DMS53 (cell line): ENCODE data around the gene CAPS2.
"Not testable (repeated sequence)": the region's sequence is repeated elsewhere in the genome, so short reads cannot be mapped to it uniquely, and the experiment has no call there.

Experiments used
- DNase-seq: peaks from one replicate; lab custom pipeline; 2025; lab: John Stamatoyannopoulos, UW

Gene CAPS2

GRCh38 chr12:75329918-75330826 lies at the start of gene CAPS2:
TSS of gene CAPS2 (minus strand) at chr12:75330324. CDS start at chr12:75326498, 3,826 bp downstream.
- peak; percentile 96 for DNase-seq

GRCh38 chr12:75378354-75378753 lies 48.2 kb upstream of the CAPS2 start:
- no peak for DNase-seq

- DNase-seq = no peak
Observed at GRCh38 chr12:75374971-75375370, 44.8 kb upstream of the CAPS2 start.

GRCh38 chr12:75366629-75367028 lies 36.5 kb upstream of the CAPS2 start:
- DNase-seq = no peak

- DNase-seq = peak; percentile 26
Observed at GRCh38 chr12:75364919-75365318, 34.8 kb upstream of the CAPS2 start.

GRCh38 chr12:75361408-75361807 lies 31.3 kb upstream of the CAPS2 start:
- no peak for DNase-seq

- DNase-seq = no peak
Observed at GRCh38 chr12:75360920-75361319, 30.8 kb upstream of the CAPS2 start.

- DNase-seq = no peak
Observed at GRCh38 chr12:75354011-75354410, 23.9 kb upstream of the CAPS2 start.

- DNase-seq = no peak
Observed at GRCh38 chr12:75350413-75350812, 20.3 kb upstream of the CAPS2 start.

GRCh38 chr12:75349946-75350345 lies 19.8 kb upstream of the CAPS2 start:
- DNase-seq = no peak

GRCh38 chr12:75346215-75346614 lies 16.1 kb upstream of the CAPS2 start:
- DNase-seq = not testable (repeated sequence)

GRCh38 chr12:75345531-75345930 lies 15.4 kb upstream of the CAPS2 start:
- peak; percentile 66 for DNase-seq

- no peak for DNase-seq
Observed at GRCh38 chr12:75341873-75342272, 11.7 kb upstream of the CAPS2 start.

GRCh38 chr12:75337905-75338304 lies 7.8 kb upstream of the CAPS2 start:
- DNase-seq = no peak

- DNase-seq = peak; percentile 96
Observed at GRCh38 chr12:75334384-75335030, 4.4 kb upstream of the CAPS2 start, which contains the start of gene GLIPR1L1. TSS of gene GLIPR1L1 (plus strand) at chr12:75334670. CDS start at chr12:75334729, 59 bp downstream.

- no peak for DNase-seq
Observed at GRCh38 chr12:75327642-75328041, 2.5 kb downstream of the CAPS2 start.

- DNase-seq = peak; percentile 45
Observed at GRCh38 chr12:75323663-75324062, 6.5 kb downstream of the CAPS2 start.

- DNase-seq = no peak
Observed at GRCh38 chr12:75322464-75322863, 7.7 kb downstream of the CAPS2 start.

- no peak for DNase-seq
Observed at GRCh38 chr12:75317784-75318183, 12.3 kb downstream of the CAPS2 start.

GRCh38 chr12:75315518-75315917 lies 14.6 kb downstream of the CAPS2 start:
- DNase-seq = no peak

- DNase-seq = no peak
Observed at GRCh38 chr12:75311369-75311768, 18.8 kb downstream of the CAPS2 start.

GRCh38 chr12:75308279-75308678 lies 21.8 kb downstream of the CAPS2 start:
- no peak for DNase-seq
